Measurements from ENCODE around the gene TGM1.
"Not testable (repeated sequence)": the region's sequence is repeated elsewhere in the genome, so short reads cannot be mapped to it uniquely, and the experiment has no call there.

The TGM1 gene

GRCh38 chr14:24211311-24211710 lies 51.7 kb downstream of the TGM1 start:
- Histone ChIP-seq H3K27me3 (no peaks in the 10 kb centered on the region), H3K4me1 (no peaks in the 10 kb centered on the region), H3K9me3 (no peaks in the 10 kb centered on the region), H3K36me3 (peaks cover 6% of the 10 kb centered on the region), H3K4me3 (ENCODE audit: low read depth, low read length) (no peak overlapping the region)
- no peak for DNase-seq
- TF ChIP-seq CTCF (IDR thresholded peaks at IDR 0.05; ENCODE audit: low read depth, low read length), result no peak

- H3K9me3 ChIP-seq, result no peaks in the 10 kb centered on the region
- H3K4me1 ChIP-seq, result no peaks in the 10 kb centered on the region
- TF ChIP-seq CTCF (IDR thresholded peaks at IDR 0.05; ENCODE audit: low read depth, low read length), result no peak
- no peak overlapping the region for H3K4me3 ChIP-seq (ENCODE audit: low read depth, low read length)
- no peaks in the 10 kb centered on the region for H3K27me3 ChIP-seq
- peaks cover 6% of the 10 kb centered on the region for H3K36me3 ChIP-seq
- DNase-seq, result no peak
Measured at GRCh38 chr14:24207625-24208024, 55.4 kb downstream of the TGM1 start.

GRCh38 chr14:24207104-24207551 lies 55.8 kb downstream of the TGM1 start:
- Histone ChIP-seq H3K4me3 (ENCODE audit: low read depth, low read length) (no peak overlapping the region), H3K4me1 (no peaks in the 10 kb centered on the region), H3K36me3 (peaks cover 6% of the 10 kb centered on the region), H3K9me3 (no peaks in the 10 kb centered on the region), H3K27me3 (no peaks in the 10 kb centered on the region)
- TF ChIP-seq CTCF (IDR thresholded peaks at IDR 0.05; ENCODE audit: low read depth, low read length), result no peak
- no peak for DNase-seq

- Histone ChIP-seq H3K4me3 (ENCODE audit: low read depth, low read length) (no peak overlapping the region), H3K9me3 (no peaks in the 10 kb centered on the region), H3K36me3 (peaks cover 9% of the 10 kb centered on the region), H3K4me1 (no peaks in the 10 kb centered on the region), H3K27me3 (no peaks in the 10 kb centered on the region)
- DNase-seq, result no peak
- no peak for TF ChIP-seq CTCF (IDR thresholded peaks at IDR 0.05; ENCODE audit: low read depth, low read length)
Measured at GRCh38 chr14:24206260-24207103, 56.5 kb downstream of the TGM1 start.

- Histone ChIP-seq H3K36me3 (peaks cover 12% of the 10 kb centered on the region), H3K4me1 (no peaks in the 10 kb centered on the region), H3K27me3 (no peaks in the 10 kb centered on the region), H3K9me3 (no peaks in the 10 kb centered on the region), H3K4me3 (ENCODE audit: low read depth, low read length) (no peak overlapping the region)
- no peak for DNase-seq
- no peak for TF ChIP-seq CTCF (IDR thresholded peaks at IDR 0.05; ENCODE audit: low read depth, low read length)
Measured at GRCh38 chr14:24204163-24205146, 58.5 kb downstream of the TGM1 start.

GRCh38 chr14:24203249-24203886 lies 59.6 kb downstream of the TGM1 start:
- not testable (repeated sequence) for H3K27me3 ChIP-seq; H3K4me1 ChIP-seq; DNase-seq; H3K9me3 ChIP-seq; H3K4me3 ChIP-seq (ENCODE audit: low read depth, low read length)
- peaks cover 12% of the 10 kb centered on the region for H3K36me3 ChIP-seq

- not testable (repeated sequence) for H3K36me3 ChIP-seq; H3K4me1 ChIP-seq; DNase-seq; H3K9me3 ChIP-seq; H3K27me3 ChIP-seq; H3K4me3 ChIP-seq (ENCODE audit: low read depth, low read length)
Measured at GRCh38 chr14:24202538-24202937, 60.4 kb downstream of the TGM1 start.

All from BE2C (cell line).